ENCODE data around the gene POLR2C.

DNA sequence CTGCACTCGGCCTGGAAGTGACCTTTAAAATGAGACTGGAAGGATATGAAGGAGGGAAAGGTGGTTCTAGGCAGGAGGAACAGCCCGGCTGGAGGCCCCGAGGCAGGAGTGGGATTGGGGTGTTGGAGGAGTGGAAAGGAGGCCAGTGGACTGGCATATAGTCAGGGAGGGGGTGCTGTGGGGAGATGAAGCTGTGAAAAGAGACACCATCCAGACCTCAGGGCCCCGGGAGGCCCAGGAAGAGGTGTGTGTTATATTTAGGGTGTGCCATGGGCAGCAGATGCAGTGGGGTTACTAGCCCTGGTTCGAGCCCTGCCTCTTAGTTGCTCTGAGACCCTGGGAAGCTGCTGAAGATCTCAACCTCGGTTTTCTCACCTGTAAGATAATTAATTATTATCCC is 42.7 kb downstream of the POLR2C start:
- TF ChIP-seq, protein P1, sequence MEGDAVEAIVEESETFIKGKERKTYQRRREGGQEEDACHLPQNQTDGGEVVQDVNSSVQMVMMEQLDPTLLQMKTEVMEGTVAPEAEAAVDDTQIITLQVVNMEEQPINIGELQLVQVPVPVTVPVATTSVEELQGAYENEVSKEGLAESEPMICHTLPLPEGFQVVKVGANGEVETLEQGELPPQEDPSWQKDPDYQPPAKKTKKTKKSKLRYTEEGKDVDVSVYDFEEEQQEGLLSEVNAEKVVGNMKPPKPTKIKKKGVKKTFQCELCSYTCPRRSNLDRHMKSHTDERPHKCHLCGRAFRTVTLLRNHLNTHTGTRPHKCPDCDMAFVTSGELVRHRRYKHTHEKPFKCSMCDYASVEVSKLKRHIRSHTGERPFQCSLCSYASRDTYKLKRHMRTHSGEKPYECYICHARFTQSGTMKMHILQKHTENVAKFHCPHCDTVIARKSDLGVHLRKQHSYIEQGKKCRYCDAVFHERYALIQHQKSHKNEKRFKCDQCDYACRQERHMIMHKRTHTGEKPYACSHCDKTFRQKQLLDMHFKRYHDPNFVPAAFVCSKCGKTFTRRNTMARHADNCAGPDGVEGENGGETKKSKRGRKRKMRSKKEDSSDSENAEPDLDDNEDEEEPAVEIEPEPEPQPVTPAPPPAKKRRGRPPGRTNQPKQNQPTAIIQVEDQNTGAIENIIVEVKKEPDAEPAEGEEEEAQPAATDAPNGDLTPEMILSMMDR (conservative IDR thresholded peaks at IDR 0.05; ENCODE audit: low read length), result no peak
- no peak for TF ChIP-seq EZH2phosphoT487 (IDR thresholded peaks at IDR 0.05; ENCODE audit: borderline replicate concordance)

All from Loucy (cell line).